22Rv1 (cell line): ENCODE results near the gene PARP11.

Experiments used
- CTCF ChIP-seq: fragments of 450-650 bp; IDR thresholded peaks from 2 replicates; pipeline ENCODE4 v1.5.1; 2017; ENCODE audit warnings: mild to moderate bottlenecking
- ZFX ChIP-seq: fragments of 450-650 bp; IDR thresholded peaks from 2 replicates; pipeline ENCODE4 v1.6.1; 2017; ENCODE audit warnings: antibody characterized with exemption, borderline replicate concordance

- no peak for TF ChIP-seq CTCF
- no peak for TF ChIP-seq ZFX
These were observed 32.5 kb upstream of the PARP11 start for GRCh38 chr12:3905664-3906063.
